Neural cell (in vitro differentiated cells): ENCODE measurements around the gene NEBL.

ENCODE experiments used
- RAD21 ChIP-seq: fragments of 450-650 bp; conservative IDR thresholded peaks from 2 replicates; pipeline ENCODE4 v1.6.1; 2014; ENCODE audit warnings: antibody characterized with exemption, mild to moderate bottlenecking, moderate library complexity
- SMC3 ChIP-seq: fragments of 450-650 bp; conservative IDR thresholded peaks from 2 replicates; pipeline ENCODE4 v1.6.1; 2014; ENCODE audit warnings: antibody characterized with exemption, mild to moderate bottlenecking, moderate library complexity; ENCODE audit not compliant: poor library complexity

DNA sequence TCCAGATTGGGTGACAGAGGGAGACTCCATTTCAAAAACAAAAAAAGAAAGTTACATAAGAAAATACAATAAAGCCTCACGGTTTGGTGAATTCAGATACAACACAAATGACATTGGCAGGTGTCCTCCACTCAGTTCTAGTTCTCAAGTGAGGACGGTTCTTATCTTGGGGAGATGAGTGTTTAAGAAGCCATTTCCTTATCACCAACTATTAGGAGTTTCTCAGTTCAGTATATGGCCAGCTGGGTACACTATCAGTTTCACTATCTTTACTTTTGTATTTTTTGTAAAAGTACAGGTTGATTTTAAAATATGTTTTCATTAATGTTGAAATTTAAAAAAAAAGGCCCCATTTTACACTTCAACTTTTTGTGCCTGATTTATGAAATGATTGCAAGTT is 36.6 kb upstream of the NEBL start:
- TF ChIP-seq SMC3 (no peak), RAD21 (no peak)
